Activated CD4-positive, alpha-beta memory T cell treated with anti-CD3 and anti-CD28 coated beads, Interleukin-2, amount 10 ng/mL, durations not matched to agents 7 days and 5 days (primary cell): ENCODE measurements around the gene ARHGAP26. TPM values are rescaled to one million over a fixed set of nuclear protein-coding genes. Genes with fewer than 3 reads are reported as not detected.

ENCODE experiments used
- CTCF ChIA-PET: fragments of 350-600 bp; sonication (Branson Sonifier 250); formaldehyde crosslinking; loops from one replicate; lab custom pipeline; 2021; ENCODE audit warnings: antibody characterized with exemption, inconsistent platforms; lab: Charles Lee
- POLR2A ChIA-PET: fragments of 350-600 bp; sonication (Branson Sonifier 250); formaldehyde crosslinking; loops from one replicate; lab custom pipeline; 2021; ENCODE audit warnings: antibody characterized with exemption; lab: Charles Lee
- DNase-seq: peaks from one replicate; pipeline ENCODE4 v3.0.0-alpha.2; 2020
- H3K27ac Mint-ChIP-seq: one replicate; pipeline ENCODE4 v1.8.0; 2021; ENCODE audit warnings: mild to moderate bottlenecking, mixed read lengths
- H3K27me3 Mint-ChIP-seq: one replicate; pipeline ENCODE4 v1.8.0; 2021; ENCODE audit warnings: mixed read lengths
- H3K36me3 Mint-ChIP-seq: one replicate; pipeline ENCODE4 v1.8.0; 2021; ENCODE audit warnings: low read depth, mixed read lengths
- H3K4me1 Mint-ChIP-seq: one replicate; pipeline ENCODE4 v1.8.0; 2021; ENCODE audit warnings: mixed read lengths
- H3K4me3 Mint-ChIP-seq: one replicate; pipeline ENCODE4 v1.8.0; 2021; ENCODE audit warnings: mild to moderate bottlenecking, mixed read lengths
- H3K9me3 Mint-ChIP-seq: one replicate; pipeline ENCODE4 v1.8.0; 2021; ENCODE audit warnings: mixed read lengths
- total RNA-seq, 2 experiments: library from RNA; stranded (reverse); gene quantifications; one replicate each; pipeline ENCODE4 v1.2.3, GENCODE V29; 2021

The ARHGAP26 gene
- total RNA-seq, 2 experiments from 2014 or later, result 14.8 to 17.1 TPM

- ChIA-PET POLR2A (no interaction called here), CTCF (no interaction called here)
- Mint-ChIP-seq H3K27me3 (no peaks in the 10 kb centered on the region), H3K4me3 (no peak overlapping the region), H3K27ac (no peak overlapping the region), H3K36me3 (peaks cover 11% of the 10 kb centered on the region), H3K4me1 (peaks cover 4% of the 10 kb centered on the region), H3K9me3 (no peaks in the 10 kb centered on the region)
- DNase-seq, result no peak
These were observed 377.2 kb downstream of the ARHGAP26 start for GRCh38 chr5:143147383-143147782.

DNA sequence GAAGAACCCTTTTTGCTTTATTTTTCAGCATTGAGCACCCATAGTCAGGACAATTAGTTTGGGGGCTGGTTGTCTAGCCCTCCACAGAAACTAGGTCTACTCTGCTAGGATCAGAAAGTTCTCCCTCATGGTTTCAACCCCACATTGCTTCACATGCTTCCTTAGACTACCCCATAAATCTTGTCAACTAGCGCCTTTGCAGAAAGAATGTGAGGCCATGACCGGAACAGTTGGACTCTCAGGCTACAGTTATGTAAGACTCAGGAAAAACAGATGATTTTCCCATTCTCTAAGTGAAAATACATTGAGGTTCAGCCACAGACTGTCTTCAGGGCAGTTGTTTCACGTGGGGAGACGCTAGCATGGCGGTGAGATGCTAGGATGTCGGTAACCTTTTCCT is 377.7 kb downstream of the ARHGAP26 start:
- Mint-ChIP-seq H3K27me3 (no peaks in the 10 kb centered on the region), H3K4me1 (peaks cover 4% of the 10 kb centered on the region), H3K9me3 (no peaks in the 10 kb centered on the region), H3K27ac (no peak overlapping the region), H3K36me3 (peaks cover 11% of the 10 kb centered on the region), H3K4me3 (no peak overlapping the region)
- CTCF ChIA-PET, result no interaction called here
- DNase-seq, result no peak
- POLR2A ChIA-PET, result no interaction called here

DNA sequence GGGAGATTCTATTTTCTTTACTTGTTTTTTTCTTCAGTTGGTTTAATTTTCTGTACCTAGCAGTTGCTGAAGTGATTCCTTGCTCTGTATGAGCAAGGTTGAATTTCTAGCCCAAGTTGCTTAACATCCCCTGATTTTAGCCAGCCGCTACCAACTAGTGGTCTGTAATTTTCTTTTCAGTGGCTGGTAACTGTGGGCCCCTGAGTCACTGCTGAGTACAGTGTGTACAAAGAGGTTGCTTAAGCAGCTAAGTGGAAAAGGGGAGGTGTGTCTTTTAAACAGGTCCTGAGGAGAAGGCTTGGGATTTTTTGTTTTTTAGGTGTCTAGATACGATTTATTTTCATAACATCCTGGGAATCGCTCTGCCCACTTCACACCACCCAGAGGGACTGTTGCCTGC is 378.6 kb downstream of the ARHGAP26 start:
- no peak for DNase-seq
- H3K27me3 Mint-ChIP-seq, result no peaks in the 10 kb centered on the region
- POLR2A ChIA-PET, result no interaction called here
- H3K9me3 Mint-ChIP-seq, result no peaks in the 10 kb centered on the region
- no peak overlapping the region for H3K4me3 Mint-ChIP-seq
- H3K4me1 Mint-ChIP-seq, result peaks cover 4% of the 10 kb centered on the region
- peaks cover 11% of the 10 kb centered on the region for H3K36me3 Mint-ChIP-seq
- CTCF ChIA-PET, result no interaction called here
- H3K27ac Mint-ChIP-seq, result no peak overlapping the region

DNA sequence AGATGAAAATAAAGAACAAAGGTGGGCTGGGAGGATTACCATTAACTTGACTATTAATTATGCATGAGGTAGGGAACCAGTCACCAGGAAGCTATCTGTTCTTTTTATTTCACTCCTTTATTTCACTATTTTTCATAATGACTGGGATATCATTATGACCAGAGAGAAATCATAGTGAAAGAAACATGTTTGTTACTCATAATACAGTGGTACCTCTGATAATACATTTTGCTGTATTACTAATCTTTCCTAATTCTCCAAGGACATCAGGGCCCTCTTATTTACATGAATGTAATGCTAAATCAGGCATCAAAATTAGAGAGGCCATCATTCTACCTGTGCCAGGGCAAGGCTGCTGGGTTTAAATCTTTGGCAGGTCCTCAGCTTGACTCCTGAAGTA is 379.6 kb downstream of the ARHGAP26 start:
- Mint-ChIP-seq H3K27ac (no peak overlapping the region), H3K4me1 (peaks cover 4% of the 10 kb centered on the region), H3K36me3 (peaks cover 11% of the 10 kb centered on the region), H3K9me3 (no peaks in the 10 kb centered on the region), H3K4me3 (no peak overlapping the region), H3K27me3 (no peaks in the 10 kb centered on the region)
- ChIA-PET POLR2A (no interaction called here), CTCF (no interaction called here)
- no peak for DNase-seq

DNA sequence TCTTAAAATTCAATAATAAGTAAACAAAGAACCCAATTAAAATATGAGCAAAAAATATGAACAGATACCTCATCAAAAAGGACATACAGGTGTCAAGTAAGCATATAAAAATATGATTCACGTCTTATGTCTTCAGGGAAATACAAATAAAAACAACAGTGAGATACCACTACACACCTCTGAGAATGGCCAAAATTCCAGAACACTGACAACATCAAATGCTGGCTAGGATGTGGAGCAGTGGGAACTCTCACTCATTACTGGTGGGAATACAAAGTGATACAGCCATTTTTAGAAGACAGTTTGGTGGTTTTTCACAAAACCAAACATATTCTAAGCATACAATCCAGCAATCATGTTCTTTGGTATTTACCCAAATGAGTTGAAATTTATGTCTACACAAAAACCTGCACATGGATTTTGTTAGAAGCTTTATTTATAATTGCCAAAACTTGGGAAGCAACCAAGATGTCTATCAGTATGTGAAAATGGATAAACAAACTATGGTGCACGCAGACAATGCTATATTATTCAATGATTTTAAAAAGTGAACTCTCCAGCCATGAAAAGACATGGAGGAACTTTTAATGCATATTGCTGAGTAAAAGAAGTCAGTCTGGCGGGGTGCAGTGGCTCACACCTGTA is 381.0 kb downstream of the ARHGAP26 start:
- ChIA-PET POLR2A (no interaction called here), CTCF (interaction anchor here (0.6 kb wide), 1 partner anchor 131 kb away, joined by 3 read pairs; no protein-coding TSS in a partner anchor)
- H3K27ac Mint-ChIP-seq, result no peak overlapping the region
- DNase-seq, result no peak
- no peaks in the 10 kb centered on the region for H3K9me3 Mint-ChIP-seq
- H3K4me1 Mint-ChIP-seq, result no peaks in the 10 kb centered on the region
- peaks cover 11% of the 10 kb centered on the region for H3K36me3 Mint-ChIP-seq
- H3K4me3 Mint-ChIP-seq, result no peak overlapping the region
- no peaks in the 10 kb centered on the region for H3K27me3 Mint-ChIP-seq

DNA sequence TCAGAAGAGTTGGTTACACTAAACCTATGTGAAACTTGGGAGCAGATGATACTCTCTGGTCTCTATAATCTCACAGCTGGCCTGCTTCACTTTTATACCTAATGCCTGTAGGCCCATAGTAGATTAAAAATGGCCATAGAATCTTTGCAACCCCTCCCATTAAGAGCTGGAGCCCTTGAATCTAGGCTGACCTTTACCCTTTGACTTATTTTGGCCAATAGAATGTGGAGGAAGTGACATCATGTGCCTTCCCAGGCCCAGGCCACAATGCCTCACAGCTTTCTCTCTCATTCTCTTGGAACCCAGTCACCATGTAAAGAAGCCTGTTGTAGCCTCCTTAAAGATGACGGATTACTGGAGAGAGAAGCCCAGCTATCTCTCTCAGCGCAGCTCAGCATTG is 382.3 kb downstream of the ARHGAP26 start:
- H3K27me3 Mint-ChIP-seq, result no peaks in the 10 kb centered on the region
- no peak overlapping the region for H3K27ac Mint-ChIP-seq
- H3K9me3 Mint-ChIP-seq, result no peaks in the 10 kb centered on the region
- H3K4me3 Mint-ChIP-seq, result no peak overlapping the region
- CTCF ChIA-PET, result no interaction called here
- no peaks in the 10 kb centered on the region for H3K4me1 Mint-ChIP-seq
- POLR2A ChIA-PET, result no interaction called here
- no peak for DNase-seq
- peaks cover 14% of the 10 kb centered on the region for H3K36me3 Mint-ChIP-seq

DNA sequence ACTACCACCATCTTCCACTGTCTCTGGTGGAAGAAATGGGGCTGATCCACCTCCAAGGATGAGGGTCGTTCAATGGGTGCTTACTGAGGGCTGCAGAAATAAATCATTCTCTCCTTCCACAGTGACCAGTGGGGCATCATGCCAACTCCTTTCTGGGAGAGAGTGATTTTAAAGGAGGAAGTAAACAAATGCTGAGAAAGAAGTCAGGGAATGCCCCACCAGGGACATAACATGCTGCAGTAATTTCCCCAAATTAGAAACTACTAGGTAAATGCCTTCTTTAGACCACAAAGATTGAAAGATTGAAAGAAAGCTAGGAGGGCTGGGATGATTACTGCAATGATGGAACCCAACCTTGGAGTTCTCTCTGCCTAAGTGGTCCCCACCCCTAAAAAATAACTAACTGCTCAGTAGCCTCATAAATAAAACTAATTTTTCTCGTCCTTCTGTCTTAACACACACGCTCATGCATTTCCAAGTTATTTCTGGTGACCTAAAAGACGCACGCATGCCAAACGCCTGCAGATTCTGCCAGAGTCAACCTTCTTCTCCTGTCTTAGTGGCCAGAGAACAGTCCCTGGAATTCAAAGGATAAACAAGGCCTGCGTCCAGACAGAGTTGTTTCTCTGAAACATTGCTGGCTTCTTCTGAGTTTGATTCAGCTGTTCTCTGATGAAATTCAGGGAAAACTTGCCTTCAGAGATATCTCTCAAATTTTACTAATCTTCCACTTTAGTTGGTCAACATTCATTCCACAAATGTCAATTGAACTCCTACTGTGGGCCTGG is 383.3 kb downstream of the ARHGAP26 start:
- H3K27ac Mint-ChIP-seq, result no peak overlapping the region
- POLR2A ChIA-PET, result interaction anchor here (0.5 kb wide), 1 partner anchor 62 kb away, joined by 3 read pairs; no protein-coding TSS in a partner anchor
- H3K9me3 Mint-ChIP-seq, result no peaks in the 10 kb centered on the region
- CTCF ChIA-PET, result no interaction called here
- no peaks in the 10 kb centered on the region for H3K27me3 Mint-ChIP-seq
- H3K36me3 Mint-ChIP-seq, result peaks cover 9% of the 10 kb centered on the region
- H3K4me3 Mint-ChIP-seq, result no peak overlapping the region
- H3K4me1 Mint-ChIP-seq, result no peaks in the 10 kb centered on the region
- DNase-seq, result no peak

DNA sequence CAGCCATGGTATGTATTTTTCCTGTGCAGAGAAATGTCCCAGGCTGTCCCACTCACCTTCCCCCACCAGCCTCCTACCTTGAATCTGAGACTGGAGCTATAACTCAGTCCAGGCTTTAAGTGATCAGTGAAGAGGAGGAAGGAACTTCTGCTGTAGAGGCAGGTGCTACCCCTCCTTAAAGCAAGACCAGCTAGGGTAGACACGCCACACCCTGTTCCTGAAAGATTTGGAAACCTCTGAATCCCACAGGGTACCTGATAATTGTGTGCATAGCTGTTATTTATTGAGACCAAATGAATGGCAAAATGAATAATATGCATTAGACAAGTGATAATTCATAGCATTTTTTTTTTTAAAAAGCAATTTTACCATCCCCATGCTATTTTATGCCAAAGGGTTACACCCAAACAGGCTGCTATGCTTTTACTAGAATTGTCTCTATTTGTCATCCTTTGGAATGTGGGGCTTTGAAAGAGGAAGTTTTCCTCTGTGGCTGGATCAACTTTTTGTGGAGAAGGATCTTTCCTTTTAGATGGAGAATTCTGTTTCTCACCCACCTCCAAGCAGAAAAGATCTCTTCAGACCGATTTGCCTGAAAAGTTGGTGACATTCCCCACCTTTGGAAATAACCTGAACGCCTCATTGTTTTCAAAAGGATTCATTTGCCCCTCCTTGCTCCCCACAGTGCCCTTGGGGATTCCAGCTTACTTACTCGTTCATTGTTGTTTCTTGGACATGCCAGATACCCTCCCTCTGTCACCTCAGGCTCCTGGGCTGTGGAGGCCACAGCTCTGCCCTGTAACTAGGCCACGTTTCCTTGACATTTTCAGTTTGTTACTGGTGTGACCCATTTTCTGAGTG is 384.6 kb downstream of the ARHGAP26 start:
- POLR2A ChIA-PET, result no interaction called here
- no peak for DNase-seq
- CTCF ChIA-PET, result no interaction called here
- no peaks in the 10 kb centered on the region for H3K27me3 Mint-ChIP-seq
- H3K4me1 Mint-ChIP-seq, result no peaks in the 10 kb centered on the region
- no peaks in the 10 kb centered on the region for H3K9me3 Mint-ChIP-seq
- H3K4me3 Mint-ChIP-seq, result no peak overlapping the region
- peaks cover 9% of the 10 kb centered on the region for H3K36me3 Mint-ChIP-seq
- H3K27ac Mint-ChIP-seq, result no peak overlapping the region

- H3K4me3 Mint-ChIP-seq, result no peak overlapping the region
- DNase-seq, result no peak
- no peak overlapping the region for H3K27ac Mint-ChIP-seq
- CTCF ChIA-PET, result no interaction called here
- peaks cover 6% of the 10 kb centered on the region for H3K36me3 Mint-ChIP-seq
- no peaks in the 10 kb centered on the region for H3K27me3 Mint-ChIP-seq
- POLR2A ChIA-PET, result no interaction called here
- H3K4me1 Mint-ChIP-seq, result no peaks in the 10 kb centered on the region
- no peaks in the 10 kb centered on the region for H3K9me3 Mint-ChIP-seq
These were observed 385.3 kb downstream of the ARHGAP26 start for GRCh38 chr5:143155455-143155854.

- H3K27me3 Mint-ChIP-seq, result no peaks in the 10 kb centered on the region
- CTCF ChIA-PET, result interaction anchor here (0.9 kb wide), 1 partner anchor 31 kb away, joined by 3 read pairs; no protein-coding TSS in a partner anchor
- no peaks in the 10 kb centered on the region for H3K4me1 Mint-ChIP-seq
- POLR2A ChIA-PET, result no interaction called here
- no peaks in the 10 kb centered on the region for H3K9me3 Mint-ChIP-seq
- no peak for DNase-seq
- no peak overlapping the region for H3K4me3 Mint-ChIP-seq
- peaks cover 6% of the 10 kb centered on the region for H3K36me3 Mint-ChIP-seq
- H3K27ac Mint-ChIP-seq, result no peak overlapping the region
These were observed 385.9 kb downstream of the ARHGAP26 start for GRCh38 chr5:143156086-143156485.

- H3K4me3 Mint-ChIP-seq, result no peak overlapping the region
- ChIA-PET POLR2A (no interaction called here), CTCF (interaction anchor here (0.7 to 0.9 kb wide), 2 partner anchors 31 to 685 kb away, joined by 3 read pairs; no protein-coding TSS in a partner anchor)
- H3K36me3 Mint-ChIP-seq, result peaks cover 6% of the 10 kb centered on the region
- no peaks in the 10 kb centered on the region for H3K9me3 Mint-ChIP-seq
- DNase-seq, result no peak
- H3K27ac Mint-ChIP-seq, result no peak overlapping the region
- no peaks in the 10 kb centered on the region for H3K4me1 Mint-ChIP-seq
- H3K27me3 Mint-ChIP-seq, result no peaks in the 10 kb centered on the region
These were observed 386.4 kb downstream of the ARHGAP26 start for GRCh38 chr5:143156572-143156971.

DNA sequence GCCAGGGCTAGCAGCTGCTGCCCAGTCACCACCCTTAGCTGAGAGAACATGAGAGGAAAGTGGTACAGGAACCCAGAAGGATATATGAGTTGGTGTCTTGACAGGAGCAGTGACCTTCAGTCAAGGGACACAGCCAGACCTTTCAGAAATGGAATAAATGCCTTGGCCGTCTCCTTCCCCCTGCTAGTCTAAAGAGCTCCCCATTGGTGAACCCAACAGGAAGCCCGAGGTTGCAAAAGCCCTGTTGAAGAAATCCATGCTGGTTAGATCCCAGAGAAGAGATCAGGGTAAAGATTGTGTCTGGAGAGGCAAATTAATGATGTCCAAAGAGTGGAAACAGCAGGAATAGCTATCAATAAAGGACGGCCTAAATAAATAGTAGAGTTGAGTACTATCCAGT is 388.9 kb downstream of the ARHGAP26 start:
- H3K36me3 Mint-ChIP-seq, result peaks cover 3% of the 10 kb centered on the region
- POLR2A ChIA-PET, result no interaction called here
- H3K27ac Mint-ChIP-seq, result no peak overlapping the region
- H3K9me3 Mint-ChIP-seq, result no peaks in the 10 kb centered on the region
- no peaks in the 10 kb centered on the region for H3K27me3 Mint-ChIP-seq
- no peak overlapping the region for H3K4me3 Mint-ChIP-seq
- DNase-seq, result no peak
- CTCF ChIA-PET, result interaction anchor here (1.5 kb wide), 1 partner anchor 31 kb away, joined by 4 read pairs; no protein-coding TSS in a partner anchor
- H3K4me1 Mint-ChIP-seq, result no peaks in the 10 kb centered on the region
